GM18873 (cell line): ENCODE results near the gene SOCS6.

Experiments
- ATAC-seq: cut with Tn5 transposase; IDR thresholded peaks from one replicate; pipeline ENCODE4 v1.9.1; 2021; ENCODE audit warnings: mild to moderate bottlenecking, moderate library complexity, moderate number of reproducible peaks; ENCODE audit not compliant: unreplicated experiment, low FRiP score

Gene SOCS6

DNA sequence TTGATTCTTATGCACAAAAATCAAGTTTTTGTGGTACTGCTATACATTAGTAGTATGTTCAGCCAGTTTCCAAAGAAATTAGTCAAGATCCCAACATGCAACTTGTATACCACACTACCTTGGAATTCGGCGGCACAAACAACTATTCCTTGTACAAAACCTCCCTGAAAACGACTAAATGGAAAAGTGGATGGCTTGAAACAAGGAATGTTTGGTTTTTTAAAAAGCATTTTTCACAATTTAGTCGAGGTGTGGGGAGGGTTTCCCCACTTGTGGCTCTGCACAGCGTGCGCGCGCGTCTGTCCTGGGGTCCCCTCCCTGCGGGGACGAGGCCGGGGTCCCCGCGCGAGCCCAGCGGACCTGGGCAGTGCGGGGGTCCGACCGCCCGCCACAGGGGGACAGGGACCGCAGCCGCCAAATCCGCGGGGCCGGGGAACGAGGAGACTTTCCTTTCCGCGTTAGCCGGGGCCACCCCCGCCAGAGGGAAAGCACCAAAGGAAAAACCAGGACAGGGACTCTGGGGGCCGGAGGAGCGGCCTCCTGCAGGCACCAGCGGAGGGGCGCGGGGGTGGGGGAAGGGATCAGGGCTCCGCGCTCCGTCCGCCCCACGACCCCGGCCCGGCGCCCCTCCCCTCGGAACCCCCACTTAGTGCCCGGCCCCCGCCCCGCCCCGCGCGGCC lies 534 bp upstream of the SOCS6 start:
- ATAC-seq, result peak; percentile 15

DNA sequence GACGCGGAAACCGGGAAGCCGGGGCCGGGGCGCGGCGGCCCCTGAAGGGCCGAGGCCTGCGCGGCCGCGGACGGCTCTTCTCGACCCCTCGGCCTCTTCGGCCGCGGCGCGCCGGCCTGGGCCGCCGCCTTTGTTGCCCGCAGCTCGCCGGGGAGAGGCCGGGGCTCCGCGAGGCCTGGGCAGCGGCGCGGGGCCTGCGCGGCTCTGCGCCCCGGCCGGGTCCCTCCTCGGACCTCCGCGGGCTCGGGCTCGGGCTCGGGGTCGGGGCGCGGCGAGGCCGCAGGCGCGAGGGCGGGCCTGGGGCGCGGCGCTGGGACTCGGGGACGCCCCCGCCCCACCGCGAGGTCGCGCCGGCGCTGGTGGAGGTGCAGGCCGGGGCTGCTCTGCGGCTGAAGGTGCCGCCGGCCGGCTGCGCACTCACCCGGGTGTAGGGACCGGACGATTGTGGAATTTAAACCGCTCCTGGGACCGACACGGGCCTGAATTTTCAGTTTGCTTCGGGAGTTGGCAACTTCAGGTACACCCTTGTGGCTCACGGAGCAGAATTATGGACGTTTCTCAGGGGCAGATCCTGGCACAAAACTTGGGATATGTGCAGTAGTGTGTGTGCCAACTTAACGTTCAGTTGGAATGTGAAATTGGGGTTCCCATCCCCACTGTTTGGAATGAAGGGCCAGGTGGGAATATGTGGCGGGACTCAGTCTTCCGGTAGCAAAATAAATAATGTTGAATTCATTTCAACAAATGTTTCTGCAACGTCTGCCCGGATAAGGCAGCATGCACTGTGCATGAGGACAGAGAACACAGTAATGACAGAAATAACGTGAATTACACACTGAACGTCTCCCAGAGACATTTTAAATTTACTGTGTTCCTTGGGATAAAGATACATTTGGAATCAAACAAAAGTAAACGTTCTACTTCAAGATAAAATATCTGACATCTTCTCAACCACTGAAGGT lies 787 bp downstream of the SOCS6 start:
- peak; percentile 39 for ATAC-seq

DNA sequence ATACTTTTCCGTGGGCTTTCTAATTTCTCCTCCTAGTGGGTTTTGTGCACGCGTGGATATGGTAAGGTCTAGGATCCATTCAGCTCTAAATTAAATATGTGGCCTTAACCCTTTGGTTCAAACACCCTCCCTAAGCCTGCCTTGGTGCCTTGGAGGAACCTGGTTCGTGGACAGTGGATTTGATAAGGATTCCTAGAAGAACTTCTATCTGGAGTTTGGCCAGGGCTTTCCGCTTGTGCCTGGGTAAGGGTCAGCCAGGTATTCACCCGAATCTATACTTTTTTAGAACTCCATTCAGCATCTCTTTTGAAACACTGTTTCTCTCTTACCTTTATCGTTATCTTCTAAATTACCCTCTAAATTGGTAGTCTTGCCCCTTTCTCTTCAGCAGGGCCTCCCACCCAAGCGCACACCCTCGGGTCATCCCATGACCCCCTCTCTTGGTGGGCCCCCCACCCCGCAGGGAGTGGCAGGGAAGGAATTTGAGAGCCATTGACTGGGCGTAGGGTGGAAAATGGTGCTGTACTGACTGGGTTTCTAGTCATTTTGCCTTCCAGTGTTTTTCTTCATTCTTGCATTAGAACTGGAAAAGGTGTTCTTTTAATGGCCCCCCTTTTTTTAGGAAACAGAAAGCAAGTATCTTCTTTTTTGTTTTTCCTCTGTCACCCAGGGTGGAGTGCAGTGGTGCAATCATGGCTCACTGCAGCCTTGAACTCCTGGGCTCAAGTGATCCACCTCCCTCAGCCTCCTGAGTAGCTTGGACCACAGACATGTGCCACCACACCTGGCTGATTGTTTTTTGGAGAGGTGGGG lies 1.8 kb downstream of the SOCS6 start:
- ATAC-seq, result no peak

DNA sequence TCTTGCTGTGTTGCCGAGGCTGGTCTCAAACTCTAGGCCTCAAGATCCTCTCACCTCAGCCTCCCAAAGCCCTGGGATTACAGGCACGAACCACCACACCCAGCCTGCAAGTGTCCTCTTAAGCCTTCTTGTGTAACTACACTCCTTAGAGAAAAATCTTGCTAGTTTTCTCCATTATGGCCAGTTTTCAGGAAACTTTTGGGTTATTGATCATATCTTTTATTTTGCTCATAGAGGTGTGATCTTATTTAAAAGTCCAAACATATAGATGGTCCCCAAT lies 2.4 kb downstream of the SOCS6 start:
- no peak for ATAC-seq

DNA sequence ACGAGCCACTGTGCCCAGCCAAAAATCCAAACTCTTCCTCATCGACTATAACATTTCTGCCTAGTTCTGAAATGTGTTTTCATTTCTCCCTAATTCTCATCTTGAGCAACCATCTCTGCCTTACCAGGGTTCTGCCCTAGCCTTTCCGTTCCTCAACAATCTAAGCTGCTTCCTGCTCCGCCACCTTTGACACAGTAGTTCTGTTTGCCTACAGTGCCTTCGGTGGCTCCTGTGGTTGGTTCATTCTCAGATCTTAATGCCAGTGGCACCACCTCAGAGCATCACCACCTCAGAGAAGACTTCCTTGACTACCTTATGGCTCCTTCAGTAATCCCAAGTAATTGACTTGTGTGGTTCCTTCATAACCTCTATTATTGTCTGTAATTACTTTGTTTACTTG lies 3.8 kb downstream of the SOCS6 start:
- ATAC-seq, result no peak

DNA sequence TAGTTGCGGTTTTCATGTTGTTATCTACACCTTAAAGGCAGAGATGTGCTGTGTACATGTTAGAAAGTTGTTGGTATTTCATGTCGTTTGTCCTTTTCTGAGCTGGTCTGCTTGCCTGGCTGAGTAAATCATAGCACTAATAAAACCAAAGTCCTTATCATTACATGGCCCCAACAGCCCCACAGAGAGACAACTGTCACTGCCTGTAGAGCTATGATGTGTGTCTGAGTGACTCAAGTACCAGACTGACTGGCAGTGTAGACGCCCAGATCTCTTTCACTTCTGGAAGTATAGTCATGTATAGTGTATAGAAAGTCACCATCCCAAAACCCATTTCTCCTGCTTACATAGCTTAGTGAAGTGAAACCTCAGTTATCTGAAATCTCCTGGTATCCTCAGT lies 4.3 kb downstream of the SOCS6 start:
- no peak for ATAC-seq

DNA sequence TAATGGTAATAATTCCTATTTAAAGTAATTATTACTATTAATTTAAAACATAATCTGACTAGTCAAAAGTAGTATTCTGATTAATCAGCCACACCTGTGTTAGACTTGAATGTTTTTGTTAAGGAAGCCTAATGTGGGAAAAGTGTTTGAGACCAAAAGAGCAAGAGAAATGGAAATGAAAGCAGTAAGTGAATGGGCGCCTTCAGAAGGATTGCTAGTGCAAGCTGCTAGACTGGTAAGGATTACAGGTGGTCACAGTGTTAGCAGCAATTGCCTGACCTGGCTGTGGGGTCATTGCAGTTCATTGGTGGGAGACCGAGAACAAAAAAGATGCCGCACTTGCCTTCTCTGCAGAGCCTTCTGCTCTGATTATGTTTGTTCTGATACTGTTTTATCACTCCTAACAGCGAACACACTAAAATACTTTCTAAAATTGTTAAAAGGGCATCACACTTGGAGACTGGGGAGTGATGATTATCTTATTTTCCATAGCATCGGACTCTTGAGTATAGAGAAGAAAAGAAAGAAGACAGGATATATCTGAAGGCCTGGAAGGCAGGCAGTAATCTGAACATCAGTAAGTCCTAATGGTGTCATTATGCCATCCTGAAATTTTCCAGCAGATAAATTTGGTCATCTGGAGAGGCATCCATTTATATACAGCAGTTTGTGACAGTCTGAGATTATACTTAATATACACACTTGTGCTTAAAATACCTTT lies 5.8 kb downstream of the SOCS6 start:
- ATAC-seq, result no peak

DNA sequence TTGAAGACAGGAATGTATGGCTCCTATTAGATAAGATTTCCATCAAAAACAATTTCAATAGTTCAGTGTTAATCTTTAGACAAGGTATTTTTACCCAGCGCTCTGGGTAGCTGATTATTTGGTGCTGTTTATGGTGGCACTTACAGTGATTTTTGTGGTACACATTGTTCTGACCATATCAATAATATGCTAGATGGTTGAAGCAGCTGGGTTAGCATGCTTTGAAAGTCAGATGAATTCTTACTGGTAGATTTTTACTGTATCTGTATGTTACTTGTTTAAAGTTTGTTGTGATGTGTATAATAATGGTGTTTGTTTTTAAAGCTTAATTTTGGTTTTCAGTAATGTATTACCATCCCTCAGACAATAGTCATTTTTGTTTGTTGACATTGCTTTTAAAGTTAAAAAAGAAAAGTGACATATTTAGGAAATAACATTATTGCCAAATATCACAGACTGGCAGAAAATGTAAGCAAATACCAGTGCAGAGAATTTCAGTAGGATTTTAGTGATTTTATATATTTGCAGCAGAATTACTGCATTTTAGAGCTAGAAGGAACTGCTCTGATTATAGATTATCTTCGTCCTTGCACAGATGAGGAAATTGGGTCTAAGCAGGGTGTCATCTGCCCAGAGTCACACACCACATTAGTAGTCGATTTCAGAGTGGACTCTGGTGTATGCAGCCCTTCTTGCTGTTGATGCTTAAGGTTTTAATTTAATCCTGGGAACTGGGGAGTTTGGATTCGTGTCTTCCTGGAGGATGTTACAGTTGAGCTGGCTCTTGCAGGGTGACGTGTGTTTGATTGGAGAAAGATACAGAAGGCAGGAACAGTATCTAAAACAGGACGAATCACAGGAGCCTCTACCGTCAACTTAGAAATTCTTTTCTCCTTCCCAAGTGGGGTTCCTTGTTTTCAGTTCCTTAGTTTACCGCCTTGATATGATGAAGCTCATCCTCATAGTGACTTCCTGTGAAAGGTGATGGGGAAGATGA lies 6.6 kb downstream of the SOCS6 start:
- no peak for ATAC-seq

DNA sequence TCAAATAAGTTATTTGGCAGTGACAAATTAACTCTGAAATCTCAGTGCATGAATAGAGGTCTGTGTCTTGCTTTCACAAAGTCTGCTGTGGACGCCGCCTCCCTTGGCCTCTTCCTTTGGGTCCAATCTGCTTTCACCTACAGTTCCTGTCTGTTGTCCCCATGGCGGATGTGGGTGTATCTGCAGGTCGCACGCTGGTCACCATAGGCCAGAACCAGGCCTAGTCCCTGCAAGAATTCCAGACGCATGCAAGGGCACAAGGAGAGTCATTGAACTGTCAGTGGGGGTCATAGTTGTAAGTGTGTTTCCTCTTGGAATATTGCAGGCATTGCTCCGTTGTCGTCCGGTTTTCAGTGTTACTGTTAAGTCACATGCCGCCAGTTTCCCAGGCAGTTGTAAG lies 7.4 kb downstream of the SOCS6 start:
- ATAC-seq, result no peak

DNA sequence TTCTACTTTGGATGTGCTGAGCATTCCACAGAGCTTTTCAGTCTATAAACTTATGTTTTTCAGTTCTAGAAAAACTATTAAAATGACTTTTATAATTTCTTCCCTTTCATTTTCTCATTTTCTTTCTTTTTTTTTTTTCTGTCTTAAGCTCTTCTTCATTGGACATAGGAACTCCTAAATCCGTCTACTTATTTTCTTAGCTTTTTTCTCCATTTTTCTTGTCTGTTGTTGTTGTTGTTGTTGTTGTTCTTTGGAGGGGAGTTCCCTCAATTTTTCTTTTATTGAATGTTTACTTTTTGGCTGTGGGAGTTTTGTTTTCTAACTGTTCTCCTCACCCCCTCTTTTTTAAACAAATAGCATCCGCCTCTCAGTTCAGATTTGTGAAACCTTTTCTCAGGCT lies 7.9 kb downstream of the SOCS6 start:
- no peak for ATAC-seq

DNA sequence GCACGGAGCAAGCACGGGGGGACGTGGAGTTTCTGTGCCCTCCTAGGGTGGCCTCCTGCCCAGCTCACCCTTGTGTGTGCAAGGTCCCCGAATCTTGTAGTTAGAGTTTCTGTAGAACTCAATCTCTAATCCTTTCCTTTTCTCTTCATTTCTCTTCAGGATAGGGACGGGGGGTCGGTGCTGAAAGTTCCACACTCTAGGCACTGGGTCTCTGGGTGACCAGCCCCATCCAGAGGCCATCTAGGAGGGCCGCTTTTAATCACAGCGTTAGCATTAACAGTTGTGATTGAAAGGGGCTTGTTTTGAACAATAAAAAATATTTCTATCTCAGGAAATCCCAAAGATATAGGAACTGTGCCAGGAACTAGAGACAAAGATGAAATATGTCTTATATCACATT lies 10.5 kb downstream of the SOCS6 start:
- no peak for ATAC-seq

DNA sequence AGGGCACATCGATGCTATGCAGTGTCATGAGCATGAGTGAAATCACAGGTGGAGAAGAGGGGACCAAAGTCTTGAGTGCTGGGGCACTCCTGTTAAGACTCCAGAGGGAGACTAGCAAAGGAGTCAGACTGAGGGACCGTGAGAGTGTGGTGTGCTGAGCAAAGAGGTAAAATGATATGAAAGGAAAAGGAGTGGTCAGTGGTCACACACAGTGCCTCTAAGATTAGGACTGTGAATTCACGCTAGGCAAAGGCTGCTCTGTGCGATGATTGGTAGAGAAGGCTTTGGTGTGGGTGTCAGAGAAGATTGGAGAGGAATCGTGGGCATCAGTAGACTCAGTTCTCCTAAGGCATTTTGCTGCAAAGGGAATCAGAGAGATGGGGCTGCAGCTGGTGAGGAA lies 12.8 kb downstream of the SOCS6 start:
- ATAC-seq, result no peak

DNA sequence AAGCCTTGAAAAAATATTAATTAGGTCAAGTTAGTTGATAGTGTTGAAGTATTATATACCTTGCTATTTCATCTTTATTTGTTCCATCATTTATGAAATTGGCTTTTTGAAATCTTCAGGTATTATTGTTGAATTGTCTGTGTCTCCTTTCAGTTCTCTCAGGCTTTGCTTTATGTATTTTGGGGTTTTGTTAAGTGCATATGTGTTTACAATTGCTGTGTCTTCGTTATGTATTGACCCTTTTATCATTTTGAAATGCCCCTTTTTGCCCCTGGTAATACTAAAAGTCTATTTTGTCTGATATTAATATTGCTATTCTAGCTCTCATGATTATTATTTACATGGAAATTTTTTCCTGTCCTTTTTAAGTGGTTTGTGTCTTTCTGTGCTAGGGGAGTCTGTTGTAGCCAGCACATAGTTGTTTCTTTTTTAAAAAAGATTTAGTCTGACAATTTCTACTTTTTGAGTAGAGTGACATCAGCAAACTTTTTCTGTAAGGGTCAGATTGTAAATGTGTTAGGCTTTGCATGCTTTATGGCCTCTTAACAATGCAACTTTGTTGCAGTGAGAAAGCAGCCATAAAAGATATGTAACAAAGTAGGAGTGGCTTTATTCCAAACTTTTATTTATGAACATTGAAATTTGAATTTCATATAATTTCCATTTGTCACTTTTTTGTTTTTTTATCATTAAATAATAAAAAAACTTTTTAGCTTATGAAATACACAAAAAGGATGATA lies 19.9 kb downstream of the SOCS6 start:
- ATAC-seq, result no peak

DNA sequence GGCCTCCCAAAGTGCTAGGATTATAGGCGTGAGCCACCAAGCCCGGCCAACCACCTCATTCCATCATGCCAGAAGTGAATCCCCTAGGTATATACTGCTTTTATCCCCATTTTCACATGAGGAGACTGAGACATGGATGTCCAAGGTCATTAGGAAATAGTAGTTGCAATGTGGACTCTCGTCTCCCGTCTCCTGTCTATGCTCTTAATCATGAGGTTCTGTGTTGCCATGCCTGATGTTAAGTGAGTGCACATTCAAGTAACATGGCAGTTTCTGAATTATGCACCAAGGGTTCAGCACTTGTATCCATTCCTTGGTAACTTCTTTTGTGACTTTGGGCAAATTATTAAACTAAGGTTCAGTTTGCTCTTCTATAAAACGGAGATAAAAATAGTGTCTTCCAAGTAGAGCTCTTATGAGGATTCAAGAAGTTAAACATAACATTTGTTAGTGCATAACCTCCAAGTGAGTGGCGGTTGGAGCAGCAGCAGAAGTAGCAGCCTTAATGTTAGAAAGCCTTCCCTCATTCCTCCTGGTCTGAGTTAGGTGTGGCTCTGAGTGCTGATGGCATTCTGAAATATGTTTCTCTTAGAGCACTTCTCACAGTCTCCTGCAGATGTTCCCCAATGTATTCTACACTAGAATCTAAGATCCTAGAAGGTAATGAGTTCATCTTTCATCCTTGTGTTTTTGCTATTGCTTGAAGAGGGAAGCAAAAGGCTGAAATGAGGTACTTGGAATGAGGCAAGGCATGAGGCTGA lies 21.9 kb downstream of the SOCS6 start:
- ATAC-seq, result no peak

DNA sequence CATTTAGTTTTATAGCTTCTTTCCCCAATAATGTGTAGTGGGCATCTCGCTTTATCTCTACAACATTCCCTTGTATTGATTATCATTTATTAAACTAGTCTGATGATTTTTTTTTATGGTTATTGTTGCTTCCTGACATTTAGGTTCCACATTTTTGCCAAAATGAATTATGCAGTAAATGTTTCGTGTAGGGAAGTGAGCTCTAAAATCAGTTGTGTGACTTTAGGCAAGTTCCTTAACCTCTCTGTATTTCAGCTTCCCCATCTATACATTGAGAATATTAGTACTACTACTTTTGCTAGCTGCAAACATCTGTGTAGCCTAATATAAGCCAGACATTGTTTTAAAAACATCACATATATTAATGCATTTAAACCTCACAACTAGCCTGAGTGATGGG lies 22.9 kb downstream of the SOCS6 start:
- no peak for ATAC-seq

DNA sequence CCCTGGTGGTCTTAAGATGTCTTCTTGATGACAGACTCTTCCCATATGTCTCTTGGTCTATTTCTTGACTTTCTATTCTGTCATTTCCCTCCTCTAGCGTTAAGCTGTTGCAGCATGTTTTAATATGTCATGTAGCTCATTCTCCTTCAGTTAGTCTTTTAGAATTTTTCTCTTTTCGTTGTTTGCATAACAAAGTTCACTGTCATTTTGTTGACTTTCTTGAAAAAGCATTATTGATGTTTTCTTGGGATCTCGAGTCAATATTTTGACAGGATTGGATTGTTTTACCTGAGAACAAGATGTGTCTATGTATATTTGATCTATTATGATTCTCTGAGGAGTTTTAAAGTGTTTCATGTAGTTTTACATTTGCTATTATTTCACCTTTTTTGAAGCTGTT lies 24.8 kb downstream of the SOCS6 start:
- ATAC-seq, result no peak

DNA sequence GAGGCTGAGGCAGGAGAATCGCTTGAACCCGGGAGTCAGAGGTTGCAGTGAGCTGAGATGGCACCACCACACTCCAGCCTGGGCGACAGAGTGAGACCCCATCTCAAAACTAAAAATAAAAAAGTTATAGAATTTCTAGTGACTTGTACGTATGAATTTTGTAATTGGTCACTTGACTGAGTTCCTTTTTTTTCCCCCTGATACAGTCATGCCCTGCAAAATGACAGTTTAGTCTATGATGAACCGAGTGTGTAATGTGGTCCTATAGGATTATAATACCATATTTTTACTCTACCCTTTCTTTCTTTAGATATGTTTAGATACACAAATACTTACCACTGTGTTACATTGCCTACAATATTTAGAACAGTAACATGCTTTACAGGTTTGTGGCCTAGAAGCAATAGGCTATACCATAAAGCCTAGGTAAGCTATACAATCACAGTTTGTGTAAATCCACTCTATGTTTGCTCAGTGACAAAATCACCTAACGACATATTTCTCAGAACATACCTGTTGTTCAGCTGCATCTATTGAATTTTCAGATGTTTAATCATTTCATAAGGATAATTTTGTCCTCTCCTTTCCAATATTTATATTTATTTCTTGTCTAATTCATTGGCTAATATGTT lies 25.4 kb downstream of the SOCS6 start:
- ATAC-seq, result no peak

DNA sequence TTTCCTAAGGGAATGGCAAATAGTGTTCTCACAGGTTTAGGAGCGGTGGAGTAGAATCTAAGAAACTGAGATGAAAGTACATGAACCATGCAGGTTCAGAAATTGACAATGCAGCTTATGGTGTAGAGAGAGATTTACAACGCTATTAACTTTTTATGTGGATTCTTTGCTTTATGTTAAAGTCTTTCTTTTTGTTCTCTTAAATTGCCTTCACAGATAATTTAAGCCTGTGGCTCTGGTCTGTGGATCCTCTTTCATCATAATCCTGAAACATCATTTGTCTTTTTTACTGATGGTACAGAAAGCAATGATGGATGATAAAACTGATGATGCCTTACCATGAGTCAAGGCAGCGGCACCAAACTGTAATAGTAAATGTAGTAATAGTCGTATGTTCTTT lies 30.3 kb downstream of the SOCS6 start:
- no peak for ATAC-seq
